Suprapubic skin (tissue), 4 donors: Measurements from ENCODE around the gene EHD4. TPM values are rescaled to one million over a fixed set of nuclear protein-coding genes. Genes with fewer than 3 reads are reported as not detected.
A peak's percentile ranks its signal among the peaks of the same experiment; 100 is the strongest.

Experiments used
- DNase-seq, 2 donors: peaks; one replicate each; pipeline ENCODE4 v3.0.0-alpha.2; 2019; ENCODE audit warnings: low spot score in 2 of 2
- H3K27ac ChIP-seq: fragments of 200-600 bp; sonication (generic); one replicate; pipeline ENCODE4 v1.5.1; 2019
- H3K27me3 ChIP-seq: fragments of 200-600 bp; sonication (generic); one replicate; pipeline ENCODE4 v1.5.1; 2019
- H3K36me3 ChIP-seq: fragments of 200-600 bp; sonication (generic); one replicate; pipeline ENCODE4 v1.5.1; 2019
- H3K4me1 ChIP-seq: fragments of 200-600 bp; sonication (generic); one replicate; pipeline ENCODE4 v1.5.1; 2019
- H3K4me3 ChIP-seq: fragments of 200-600 bp; sonication (generic); one replicate; pipeline ENCODE4 v1.5.1; 2019; ENCODE audit warnings: mild to moderate bottlenecking
- H3K9me3 ChIP-seq: fragments of 200-600 bp; sonication (generic); one replicate; pipeline ENCODE4 v1.5.1; 2019
- CTCF ChIP-seq, 2 donors: fragments of 200-600 bp in 1 of 2; fragments of 450-650 bp in 1 of 2; sonication (generic) in 1 of 2; IDR thresholded peaks; one replicate each; pipeline ENCODE4 v1.5.1; 2016 to 2019; ENCODE audit warnings: antibody characterized with exemption in 2 of 2, mild to moderate bottlenecking in 1 of 2, moderate library complexity in 1 of 2
- EP300 ChIP-seq: sonication (generic); formaldehyde crosslinking; IDR thresholded peaks from one replicate; pipeline ENCODE4 v1.6.1; 2017; ENCODE audit warnings: antibody characterized with exemption
- POLR2A ChIP-seq, 2 donors: fragments of 450-650 bp; IDR thresholded peaks; one replicate each; pipeline ENCODE4 v1.6.1; 2017; ENCODE audit warnings: antibody characterized with exemption in 2 of 2, mild to moderate bottlenecking in 2 of 2, moderate library complexity in 2 of 2
- POLR2AphosphoS5 ChIP-seq, 3 donors: sonication (generic); formaldehyde crosslinking; IDR thresholded peaks; one replicate each; pipeline ENCODE4 v1.6.1; 2017; ENCODE audit warnings: antibody characterized with exemption in 3 of 3
- WGBS: methylation state at CpG from one replicate; pipeline ENCODE4 v1.1.5; 2018; 5-methylcytosine and 5-hydroxymethylcytosine counted together
- total RNA-seq, 4 donors: library from RNA; depleted of rRNA; stranded (reverse); fragments of >200 nt; gene quantifications; one replicate each; pipeline ENCODE4 v1.1.0, GENCODE V29; 2016

The EHD4 gene
- total RNA-seq, 4 donors from 2014 or later, result 16.0 to 31.4 (median 20.9) TPM

GRCh38 chr15:41961595-41962202 is 10.7 kb downstream of the EHD4 start:
- Histone ChIP-seq H3K36me3 (no peaks in the 10 kb centered on the region), H3K27ac (peak overlapping the region; percentile 62), H3K9me3 (no peaks in the 10 kb centered on the region), H3K4me1 (peaks cover 37% of the 10 kb centered on the region), H3K27me3 (no peaks in the 10 kb centered on the region), H3K4me3 (no peak overlapping the region)
- 88% methylated on average over 1 of the region's 1 CpG for whole genome bisulfite sequencing
- no peak for DNase-seq
- TF ChIP-seq CTCF (IDR thresholded peaks at IDR 0.05) (no peak), POLR2AphosphoS5 (IDR thresholded peaks at IDR 0.05) (no peak), POLR2A (IDR thresholded peaks at IDR 0.05) (no peak), EP300 (no peak)

- DNase-seq, result no peak
- Histone ChIP-seq H3K27ac (peak overlapping the region; percentile 62), H3K27me3 (no peaks in the 10 kb centered on the region), H3K36me3 (no peaks in the 10 kb centered on the region), H3K4me3 (no peak overlapping the region), H3K4me1 (peaks cover 36% of the 10 kb centered on the region), H3K9me3 (no peaks in the 10 kb centered on the region)
- 60% methylated on average over 2 of the region's 2 CpGs for WGBS
- TF ChIP-seq POLR2A (IDR thresholded peaks at IDR 0.05), result no peak
- no peak for TF ChIP-seq EP300
- no peak for TF ChIP-seq CTCF (IDR thresholded peaks at IDR 0.05)
- no peak for TF ChIP-seq POLR2AphosphoS5 (IDR thresholded peaks at IDR 0.05)
Observed at GRCh38 chr15:41961001-41961518, 11.3 kb downstream of the EHD4 start.

- Histone ChIP-seq H3K36me3 (peaks cover 9% of the 10 kb centered on the region), H3K9me3 (no peaks in the 10 kb centered on the region), H3K4me3 (no peak overlapping the region), H3K4me1 (peaks cover 29% of the 10 kb centered on the region), H3K27ac (no peak overlapping the region), H3K27me3 (no peaks in the 10 kb centered on the region)
- 80% methylated on average over 7 of the region's 7 CpGs for WGBS
- TF ChIP-seq POLR2A (IDR thresholded peaks at IDR 0.05), result no peak
- TF ChIP-seq EP300, result no peak
- no peak for TF ChIP-seq POLR2AphosphoS5 (IDR thresholded peaks at IDR 0.05)
- TF ChIP-seq CTCF (IDR thresholded peaks at IDR 0.05), result no peak
- no peak for DNase-seq
Observed at GRCh38 chr15:41958002-41958420, 14.3 kb downstream of the EHD4 start.

- Histone ChIP-seq H3K9me3 (no peaks in the 10 kb centered on the region), H3K4me1 (peaks cover 30% of the 10 kb centered on the region), H3K4me3 (no peak overlapping the region), H3K27ac (no peak overlapping the region), H3K36me3 (peaks cover 17% of the 10 kb centered on the region), H3K27me3 (no peaks in the 10 kb centered on the region)
- peak in 1 of 2 donors; percentile 37 for DNase-seq
- TF ChIP-seq POLR2A (IDR thresholded peaks at IDR 0.05) (no peak), POLR2AphosphoS5 (IDR thresholded peaks at IDR 0.05) (no peak), EP300 (no peak), CTCF (IDR thresholded peaks at IDR 0.05) (no peak)
- WGBS, result 91% methylated on average over 12 of the region's 12 CpGs
Observed at GRCh38 chr15:41957021-41957897, 15.1 kb downstream of the EHD4 start.
